ENCODE data around the gene PPM1N.

PPM1N gene

DNA sequence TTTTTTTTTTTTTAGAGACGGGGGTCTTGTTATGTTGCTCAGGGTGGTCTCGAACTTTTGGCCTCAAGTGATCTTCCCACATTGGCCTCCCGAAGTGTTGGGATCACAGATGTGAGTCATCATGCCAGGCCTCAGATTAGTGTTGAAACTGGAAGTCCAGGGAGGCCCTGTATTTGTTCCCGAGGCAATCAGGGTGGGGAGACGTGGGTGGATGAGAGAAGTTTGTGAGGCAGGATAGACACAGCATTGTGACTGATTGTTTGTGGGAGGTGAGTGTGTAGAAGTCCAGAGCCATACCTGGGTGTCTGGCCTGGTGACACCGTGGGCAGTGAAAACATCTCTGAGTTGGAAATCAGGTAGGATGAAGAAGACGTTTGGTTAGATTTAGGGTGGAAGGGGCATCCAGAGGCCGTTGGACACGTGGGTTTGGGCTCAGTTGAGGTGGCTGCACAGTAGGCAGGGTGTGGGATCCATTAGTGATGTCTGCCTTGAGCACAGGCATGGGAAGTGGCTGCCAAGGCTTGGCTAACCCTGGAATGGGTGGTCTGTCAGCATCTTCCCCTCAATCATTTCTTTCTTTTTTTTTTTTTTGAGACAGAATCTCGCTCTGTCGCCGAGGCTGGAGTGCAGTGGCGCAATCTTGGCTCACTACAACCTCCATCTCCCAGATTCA lies 13.8 kb upstream of the PPM1N start:
- Histone ChIP-seq H3K36me3 (ENCODE audit: control insufficient read depth, insufficient read depth, low read length) (no peaks in the 10 kb centered on the region), H3K27ac (ENCODE audit: low read depth, low read length) (no peak overlapping the region), H3K27me3 (ENCODE audit: control insufficient read depth, insufficient read depth, low read length) (no peaks in the 10 kb centered on the region), H3K4me1 (ENCODE audit: control insufficient read depth, insufficient read depth, low read length) (no peaks in the 10 kb centered on the region), H3K9ac (ENCODE audit: low read length) (no peak overlapping the region), H3K4me3 (ENCODE audit: low read length) (no peak overlapping the region)

DNA sequence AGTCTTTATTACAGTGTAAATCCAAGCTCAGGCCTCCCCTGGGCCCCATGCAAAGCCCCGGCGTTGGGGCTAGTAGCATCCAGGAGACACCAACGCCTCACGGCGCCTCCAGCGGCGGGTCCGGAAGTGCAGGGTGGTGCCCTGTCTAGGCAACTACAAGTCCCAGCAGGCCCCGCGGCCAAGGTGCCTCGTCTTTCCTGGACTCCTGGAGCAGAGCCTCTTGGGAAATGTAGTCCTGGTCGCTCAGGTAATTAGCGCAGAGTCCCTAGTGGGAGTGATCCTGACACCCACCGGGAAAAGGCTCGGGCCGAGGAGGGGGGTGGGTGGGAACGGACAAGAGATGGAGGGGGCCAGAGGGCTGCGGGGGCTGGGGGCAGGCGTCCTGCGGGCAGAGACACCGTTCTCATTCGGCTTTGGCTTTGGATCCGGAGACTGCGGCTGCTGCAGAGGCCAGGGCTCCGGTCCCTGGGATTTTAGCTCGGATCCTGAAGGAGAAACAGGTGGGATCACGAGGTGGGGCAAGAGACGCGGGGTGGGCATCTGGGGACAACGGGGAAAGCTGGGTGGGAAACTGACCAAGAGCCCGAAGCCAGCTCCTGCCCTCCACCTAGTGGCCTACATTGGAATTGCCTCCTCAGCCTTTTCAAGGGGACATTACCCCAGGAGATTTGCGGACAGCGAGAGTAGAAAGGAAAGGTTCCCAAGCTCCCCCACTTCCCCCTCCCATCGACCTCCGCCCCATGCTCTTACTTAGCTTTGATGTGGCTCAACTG lies 12.8 kb upstream of the PPM1N start:
- H3K27ac ChIP-seq (ENCODE audit: low read depth, low read length) = peak overlapping the region; percentile 56
- no peak overlapping the region for H3K9ac ChIP-seq (ENCODE audit: low read length)
- H3K4me3 ChIP-seq (ENCODE audit: low read length) = peak overlapping the region; percentile 81
- no peaks in the 10 kb centered on the region for H3K4me1 ChIP-seq (ENCODE audit: control insufficient read depth, insufficient read depth, low read length)
- H3K27me3 ChIP-seq (ENCODE audit: control insufficient read depth, insufficient read depth, low read length) = no peaks in the 10 kb centered on the region
- H3K36me3 ChIP-seq (ENCODE audit: control insufficient read depth, insufficient read depth, low read length) = no peaks in the 10 kb centered on the region

DNA sequence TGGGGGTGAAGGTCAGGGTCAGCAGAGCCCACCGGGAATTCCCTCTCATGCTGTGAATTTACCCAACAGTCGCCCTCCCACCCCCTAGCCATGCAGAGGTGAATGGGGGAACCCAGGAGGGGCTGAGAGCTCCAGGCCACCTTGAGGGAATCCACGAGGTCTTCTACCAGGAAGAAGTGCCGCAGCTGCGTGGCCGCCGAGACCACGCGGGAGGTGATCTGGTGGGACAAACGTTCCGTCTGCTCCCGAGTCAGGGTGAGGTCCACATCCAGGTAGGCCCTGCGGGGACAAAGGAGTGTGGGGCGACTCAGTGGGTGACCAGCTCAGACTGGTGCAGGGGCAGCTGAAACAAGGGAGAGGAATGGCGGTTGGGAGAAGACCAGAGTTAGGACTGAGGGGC lies 9.5 kb upstream of the PPM1N start:
- Histone ChIP-seq H3K4me3 (ENCODE audit: low read length) (no peak overlapping the region), H3K9ac (ENCODE audit: low read length) (no peak overlapping the region), H3K4me1 (ENCODE audit: control insufficient read depth, insufficient read depth, low read length) (peaks cover 5% of the 10 kb centered on the region), H3K27me3 (ENCODE audit: control insufficient read depth, insufficient read depth, low read length) (no peaks in the 10 kb centered on the region), H3K27ac (ENCODE audit: low read depth, low read length) (no peak overlapping the region), H3K36me3 (ENCODE audit: control insufficient read depth, insufficient read depth, low read length) (no peaks in the 10 kb centered on the region)

DNA sequence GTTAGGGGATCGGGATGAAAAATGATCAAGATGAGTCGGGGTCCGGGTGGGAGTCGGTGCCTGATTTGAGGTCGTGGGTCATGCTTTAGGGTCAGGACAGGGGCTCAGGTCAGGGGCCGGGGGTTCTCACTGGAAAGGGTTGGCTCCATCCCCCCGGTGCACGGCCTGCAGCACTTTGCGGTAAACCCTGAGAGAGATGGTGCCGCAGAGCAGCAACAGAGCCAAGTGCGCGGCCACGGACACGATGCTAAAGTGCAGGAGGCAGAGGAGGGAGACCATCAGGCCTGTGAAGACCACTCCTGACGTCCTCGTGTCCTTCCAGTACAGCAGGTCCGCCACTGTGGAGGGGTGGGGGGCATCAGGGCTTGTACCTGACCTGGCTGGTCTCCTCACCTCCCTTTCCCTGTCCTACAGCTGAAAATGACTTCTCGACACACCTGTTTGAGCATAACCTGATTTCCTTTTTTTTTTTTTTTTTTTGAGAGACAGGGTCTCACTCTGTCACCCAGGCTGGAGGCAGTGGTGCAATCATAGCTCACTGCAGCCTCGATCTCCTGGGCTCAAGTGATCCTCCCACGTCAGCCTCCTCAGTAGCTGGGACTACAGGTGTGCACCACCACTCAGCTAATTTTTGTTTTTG lies 8.9 kb upstream of the PPM1N start:
- H3K27ac ChIP-seq (ENCODE audit: low read depth, low read length) = no peak overlapping the region
- no peak overlapping the region for H3K4me3 ChIP-seq (ENCODE audit: low read length)
- H3K9ac ChIP-seq (ENCODE audit: low read length) = no peak overlapping the region
- H3K36me3 ChIP-seq (ENCODE audit: control insufficient read depth, insufficient read depth, low read length) = no peaks in the 10 kb centered on the region
- H3K4me1 ChIP-seq (ENCODE audit: control insufficient read depth, insufficient read depth, low read length) = peaks cover 5% of the 10 kb centered on the region
- H3K27me3 ChIP-seq (ENCODE audit: control insufficient read depth, insufficient read depth, low read length) = no peaks in the 10 kb centered on the region

DNA sequence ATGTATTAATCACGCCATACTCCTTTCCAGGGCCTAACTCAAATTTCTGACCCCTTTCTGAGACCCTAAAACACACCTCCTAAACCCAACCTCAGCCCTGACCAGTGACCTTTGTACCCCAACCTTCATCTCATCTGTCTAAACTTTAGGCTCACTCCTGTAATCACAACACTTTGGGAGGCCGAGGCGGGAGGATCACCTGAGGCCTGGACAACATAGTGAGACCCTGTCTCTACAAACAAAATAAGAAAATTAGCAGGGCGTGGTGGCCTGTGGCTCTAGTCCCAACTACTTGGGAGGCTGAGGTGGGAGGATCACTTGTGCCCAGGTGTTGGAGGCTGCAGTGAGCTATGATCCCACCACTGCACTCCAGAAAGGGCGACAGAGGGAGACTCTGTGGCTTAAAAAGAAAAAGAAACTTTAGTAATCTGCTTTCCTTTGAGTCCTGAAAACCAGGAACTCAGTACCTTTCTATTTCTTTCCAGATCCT lies 6.1 kb upstream of the PPM1N start:
- H3K9ac ChIP-seq (ENCODE audit: low read length) = peak overlapping the region; percentile 62
- peaks cover 6% of the 10 kb centered on the region for H3K4me1 ChIP-seq (ENCODE audit: control insufficient read depth, insufficient read depth, low read length)
- H3K36me3 ChIP-seq (ENCODE audit: control insufficient read depth, insufficient read depth, low read length) = no peaks in the 10 kb centered on the region
- no peaks in the 10 kb centered on the region for H3K27me3 ChIP-seq (ENCODE audit: control insufficient read depth, insufficient read depth, low read length)
- H3K4me3 ChIP-seq (ENCODE audit: low read length) = no peak overlapping the region
- H3K27ac ChIP-seq (ENCODE audit: low read depth, low read length) = peak overlapping the region; percentile 75

DNA sequence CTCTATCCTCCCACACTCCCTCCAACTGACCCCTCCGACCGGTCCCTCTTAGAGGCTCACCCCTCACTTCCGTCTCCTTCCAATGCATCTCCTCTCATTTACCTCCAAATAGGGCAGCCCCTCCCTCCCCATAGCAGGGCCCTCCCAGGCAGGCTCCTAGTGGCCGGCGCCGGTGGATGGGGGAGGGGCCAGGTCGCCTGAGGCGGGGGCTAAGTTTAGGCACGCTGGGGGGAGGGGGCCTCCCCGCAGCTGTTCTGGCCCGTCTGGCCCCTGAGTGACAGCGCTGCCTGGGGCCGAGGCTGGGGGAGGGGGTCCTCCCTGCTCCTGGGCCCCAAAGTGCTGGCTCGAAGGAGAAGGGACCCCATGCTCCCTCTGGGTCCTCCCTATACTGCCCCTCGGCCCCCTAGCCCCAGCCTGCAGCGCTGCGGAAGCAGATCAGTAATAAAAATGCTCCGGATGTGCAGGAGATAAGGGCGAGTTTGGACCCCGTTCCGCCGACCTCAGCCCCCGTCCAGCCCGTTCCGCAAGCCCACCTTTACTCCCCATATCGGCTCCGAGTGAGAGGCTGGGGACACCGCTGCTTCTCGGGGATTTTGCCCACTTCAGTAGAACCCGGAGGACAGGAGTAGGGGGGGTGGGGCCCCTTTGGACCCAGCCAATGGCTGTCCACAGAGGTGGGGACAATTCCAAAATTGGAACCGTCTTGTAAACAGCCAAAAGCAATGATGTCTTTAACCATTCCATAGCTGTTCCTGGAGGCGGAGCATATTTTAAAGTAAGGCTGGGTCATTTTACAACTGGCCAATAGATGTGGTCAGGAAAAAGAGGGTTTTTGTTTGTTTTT lies 5.4 kb upstream of the PPM1N start:
- H3K27me3 ChIP-seq (ENCODE audit: control insufficient read depth, insufficient read depth, low read length) = no peaks in the 10 kb centered on the region
- H3K9ac ChIP-seq (ENCODE audit: low read length) = peak overlapping the region; percentile 62
- H3K4me1 ChIP-seq (ENCODE audit: control insufficient read depth, insufficient read depth, low read length) = peaks cover 8% of the 10 kb centered on the region
- no peaks in the 10 kb centered on the region for H3K36me3 ChIP-seq (ENCODE audit: control insufficient read depth, insufficient read depth, low read length)
- peak overlapping the region; percentile 70 for H3K4me3 ChIP-seq (ENCODE audit: low read length)
- H3K27ac ChIP-seq (ENCODE audit: low read depth, low read length) = peak overlapping the region; percentile 75

DNA sequence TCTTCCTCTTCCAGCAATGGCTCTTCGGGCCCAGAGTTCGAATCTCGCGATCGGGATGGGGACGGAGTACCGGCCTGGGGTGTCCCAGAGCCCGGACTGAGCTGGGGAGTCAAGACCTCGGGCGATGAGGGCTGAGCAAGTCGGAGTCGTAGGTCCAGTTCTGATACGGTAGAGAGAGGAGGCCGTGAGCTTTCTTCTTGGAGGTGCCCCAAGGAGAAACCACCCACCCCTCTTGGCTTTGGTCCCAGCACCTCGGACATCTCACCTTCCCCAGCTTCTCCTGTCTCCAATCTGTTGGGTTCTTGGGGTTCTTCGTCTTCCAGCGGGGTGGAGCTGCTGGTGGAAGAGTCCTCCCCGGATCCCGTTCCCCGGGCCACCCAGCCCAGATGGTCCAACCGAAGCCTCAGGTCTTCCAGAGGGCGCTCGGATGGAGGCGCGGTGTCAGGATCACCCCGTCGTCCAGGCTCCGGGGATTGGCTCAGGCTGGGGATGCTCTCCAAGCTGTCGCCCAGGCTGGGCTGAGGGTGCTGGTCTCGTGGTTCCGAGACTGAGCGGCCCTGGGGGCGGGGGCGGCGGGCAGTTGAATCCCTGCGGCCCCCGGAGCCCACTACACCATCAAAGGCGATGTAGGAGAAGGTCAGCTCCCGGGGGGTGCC lies 3.9 kb upstream of the PPM1N start:
- H3K27me3 ChIP-seq (ENCODE audit: control insufficient read depth, insufficient read depth, low read length) = peaks cover 4% of the 10 kb centered on the region
- H3K4me1 ChIP-seq (ENCODE audit: control insufficient read depth, insufficient read depth, low read length) = peaks cover 8% of the 10 kb centered on the region
- H3K9ac ChIP-seq (ENCODE audit: low read length) = no peak overlapping the region
- H3K27ac ChIP-seq (ENCODE audit: low read depth, low read length) = no peak overlapping the region
- no peaks in the 10 kb centered on the region for H3K36me3 ChIP-seq (ENCODE audit: control insufficient read depth, insufficient read depth, low read length)
- no peak overlapping the region for H3K4me3 ChIP-seq (ENCODE audit: low read length)

DNA sequence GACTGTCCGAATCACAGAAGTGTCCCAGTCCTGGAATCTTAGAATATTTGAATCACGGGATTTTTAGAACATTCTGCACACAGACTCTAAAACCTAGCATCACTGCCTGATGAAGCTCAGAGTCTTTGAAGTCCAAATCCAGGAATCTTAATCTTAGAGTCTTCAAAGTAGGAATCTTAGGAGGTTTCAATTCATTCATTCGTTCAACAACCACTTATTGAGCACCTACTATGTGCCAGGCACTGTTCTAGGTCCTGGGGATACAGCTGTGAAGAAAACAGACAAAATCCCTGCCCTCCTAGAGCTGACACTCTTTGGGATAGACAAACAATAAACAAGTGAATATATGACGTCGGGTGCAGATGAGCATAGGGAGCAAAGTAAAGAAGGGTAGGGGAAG lies 3.1 kb upstream of the PPM1N start:
- H3K36me3 ChIP-seq (ENCODE audit: control insufficient read depth, insufficient read depth, low read length) = no peaks in the 10 kb centered on the region
- no peak overlapping the region for H3K4me3 ChIP-seq (ENCODE audit: low read length)
- no peak overlapping the region for H3K9ac ChIP-seq (ENCODE audit: low read length)
- peaks cover 4% of the 10 kb centered on the region for H3K27me3 ChIP-seq (ENCODE audit: control insufficient read depth, insufficient read depth, low read length)
- H3K27ac ChIP-seq (ENCODE audit: low read depth, low read length) = no peak overlapping the region
- H3K4me1 ChIP-seq (ENCODE audit: control insufficient read depth, insufficient read depth, low read length) = peaks cover 8% of the 10 kb centered on the region

DNA sequence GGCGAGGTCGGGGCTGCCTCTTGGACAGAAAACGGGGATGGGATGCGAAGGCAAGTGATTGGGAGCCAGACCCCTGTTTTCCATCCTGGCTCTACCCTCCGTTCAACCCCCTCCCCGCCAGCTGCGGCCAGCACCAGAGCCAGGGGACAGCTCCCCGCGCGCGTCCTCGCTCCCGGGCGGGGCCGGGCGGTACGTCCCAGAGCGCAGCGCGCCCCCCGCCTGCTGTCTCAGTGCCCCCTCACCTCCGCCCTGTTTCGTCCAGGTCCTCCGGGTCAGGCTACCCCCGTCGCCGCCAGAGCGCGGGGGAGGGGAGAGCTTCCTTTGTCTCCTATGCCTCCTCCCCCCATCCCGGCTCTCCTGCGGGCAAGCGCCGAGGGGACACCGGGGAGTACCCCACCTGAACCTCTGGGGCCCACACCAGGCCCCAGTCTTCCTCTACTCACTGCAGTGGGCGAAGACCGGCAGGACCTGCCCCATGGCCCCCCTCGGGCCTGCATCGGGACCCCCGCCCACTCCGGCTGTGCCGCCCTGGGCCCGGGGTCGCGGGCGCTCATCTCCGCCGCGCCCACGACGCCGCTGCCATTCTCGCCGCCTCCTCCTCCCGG lies 1.8 kb upstream of the PPM1N start:
- Histone ChIP-seq H3K27ac (ENCODE audit: low read depth, low read length) (no peak overlapping the region), H3K27me3 (ENCODE audit: control insufficient read depth, insufficient read depth, low read length) (peaks cover 4% of the 10 kb centered on the region)

DNA sequence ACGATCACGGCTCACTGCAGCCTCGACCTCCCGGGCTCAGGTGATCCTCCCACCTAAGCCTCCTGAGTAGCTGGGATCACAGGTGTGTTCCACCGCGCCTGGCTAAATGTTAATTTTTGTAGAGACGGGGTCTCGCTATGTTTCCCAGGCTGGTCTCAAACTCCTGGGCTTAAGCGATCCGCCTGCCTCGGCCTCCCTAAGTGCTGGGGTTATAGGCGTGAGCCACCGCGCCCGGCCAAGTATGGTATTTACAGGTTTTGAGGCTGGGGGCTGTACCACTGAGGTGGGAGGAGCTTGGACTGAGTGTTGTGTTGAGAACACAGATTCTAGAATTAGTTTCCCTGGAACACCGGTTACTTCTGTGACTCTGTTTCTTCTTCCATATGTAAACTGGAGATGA lies 452 bp upstream of the PPM1N start:
- Histone ChIP-seq H3K9ac (ENCODE audit: low read length) (no peak overlapping the region), H3K4me3 (ENCODE audit: low read length) (peak overlapping the region; percentile 53), H3K36me3 (ENCODE audit: control insufficient read depth, insufficient read depth, low read length) (no peaks in the 10 kb centered on the region), H3K4me1 (ENCODE audit: control insufficient read depth, insufficient read depth, low read length) (peaks cover 4% of the 10 kb centered on the region), H3K27me3 (ENCODE audit: control insufficient read depth, insufficient read depth, low read length) (peaks cover 4% of the 10 kb centered on the region), H3K27ac (ENCODE audit: low read depth, low read length) (no peak overlapping the region)

More for the DNA sequence above, 1.8 kb upstream of the PPM1N start:
- H3K9ac ChIP-seq (ENCODE audit: low read length) = no peak overlapping the region
- H3K4me1 ChIP-seq (ENCODE audit: control insufficient read depth, insufficient read depth, low read length) = peaks cover 8% of the 10 kb centered on the region
- H3K4me3 ChIP-seq (ENCODE audit: low read length) = peak overlapping the region; percentile 59
- H3K36me3 ChIP-seq (ENCODE audit: control insufficient read depth, insufficient read depth, low read length) = no peaks in the 10 kb centered on the region
